Skin of body (tissue), 2 donors: ENCODE results near the gene PC. TPM values are rescaled to one million over a fixed set of nuclear protein-coding genes. Genes with fewer than 3 reads are reported as not detected.
"Not testable (repeated sequence)": the region's sequence is repeated elsewhere in the genome, so short reads cannot be mapped to it uniquely, and the experiment has no call there.

Experiments used
- DNase-seq: peaks from one replicate; lab custom pipeline; 2025; lab: John Stamatoyannopoulos, UW
- total RNA-seq: library from RNA; depleted of rRNA; stranded (reverse); fragments of >200 nt; gene quantifications from one replicate; pipeline ENCODE4 v1.2.3, GENCODE V29; 2014

The PC gene
- total RNA-seq, result 33.1 TPM

- peak; percentile 99 for DNase-seq
Observed at GRCh38 chr11:66958232-66958955, at the start of gene PC. TSS of gene PC (minus strand) at chr11:66958383. CDS start at chr11:66872159, 86,224 bp downstream.

GRCh38 chr11:67007126-67007525 is 48.9 kb upstream of the PC start:
- no peak for DNase-seq

GRCh38 chr11:67006029-67006884 is 48.1 kb upstream of the PC start:
- no peak for DNase-seq

GRCh38 chr11:67005200-67005599 is 47.0 kb upstream of the PC start:
- DNase-seq, result not testable (repeated sequence)

GRCh38 chr11:67002921-67003411 is 44.8 kb upstream of the PC start:
- no peak for DNase-seq

GRCh38 chr11:67002297-67002913 is 44.2 kb upstream of the PC start:
- no peak for DNase-seq

GRCh38 chr11:67001332-67001731 is 43.1 kb upstream of the PC start:
- no peak for DNase-seq

GRCh38 chr11:66999555-66999954 is 41.4 kb upstream of the PC start:
- no peak for DNase-seq

GRCh38 chr11:66996609-66997273 is 38.6 kb upstream of the PC start:
- no peak for DNase-seq

- no peak for DNase-seq
Observed at GRCh38 chr11:66992041-66992440, 33.9 kb upstream of the PC start.

GRCh38 chr11:66989360-66989759 is 31.2 kb upstream of the PC start:
- not testable (repeated sequence) for DNase-seq

GRCh38 chr11:66988741-66989140 is 30.6 kb upstream of the PC start:
- DNase-seq, result not testable (repeated sequence)

- no peak for DNase-seq
Observed at GRCh38 chr11:66987924-66988637, 29.9 kb upstream of the PC start.

GRCh38 chr11:66987158-66987620 is 29.0 kb upstream of the PC start:
- DNase-seq, result no peak

GRCh38 chr11:66986178-66986545 is 28.0 kb upstream of the PC start:
- DNase-seq, result no peak

GRCh38 chr11:66985508-66986177 is 27.5 kb upstream of the PC start:
- DNase-seq, result no peak

GRCh38 chr11:66983275-66983924 is 25.2 kb upstream of the PC start:
- no peak for DNase-seq

GRCh38 chr11:66981976-66982578 is 23.9 kb upstream of the PC start:
- peak; percentile 41 for DNase-seq

- DNase-seq, result no peak
Observed at GRCh38 chr11:66979336-66979980, 21.3 kb upstream of the PC start.
